ENCODE data around the gene POLD2.
"Not testable (repeated sequence)": the region's sequence is repeated elsewhere in the genome, so short reads cannot be mapped to it uniquely, and the experiment has no call there.

Gene POLD2

DNA sequence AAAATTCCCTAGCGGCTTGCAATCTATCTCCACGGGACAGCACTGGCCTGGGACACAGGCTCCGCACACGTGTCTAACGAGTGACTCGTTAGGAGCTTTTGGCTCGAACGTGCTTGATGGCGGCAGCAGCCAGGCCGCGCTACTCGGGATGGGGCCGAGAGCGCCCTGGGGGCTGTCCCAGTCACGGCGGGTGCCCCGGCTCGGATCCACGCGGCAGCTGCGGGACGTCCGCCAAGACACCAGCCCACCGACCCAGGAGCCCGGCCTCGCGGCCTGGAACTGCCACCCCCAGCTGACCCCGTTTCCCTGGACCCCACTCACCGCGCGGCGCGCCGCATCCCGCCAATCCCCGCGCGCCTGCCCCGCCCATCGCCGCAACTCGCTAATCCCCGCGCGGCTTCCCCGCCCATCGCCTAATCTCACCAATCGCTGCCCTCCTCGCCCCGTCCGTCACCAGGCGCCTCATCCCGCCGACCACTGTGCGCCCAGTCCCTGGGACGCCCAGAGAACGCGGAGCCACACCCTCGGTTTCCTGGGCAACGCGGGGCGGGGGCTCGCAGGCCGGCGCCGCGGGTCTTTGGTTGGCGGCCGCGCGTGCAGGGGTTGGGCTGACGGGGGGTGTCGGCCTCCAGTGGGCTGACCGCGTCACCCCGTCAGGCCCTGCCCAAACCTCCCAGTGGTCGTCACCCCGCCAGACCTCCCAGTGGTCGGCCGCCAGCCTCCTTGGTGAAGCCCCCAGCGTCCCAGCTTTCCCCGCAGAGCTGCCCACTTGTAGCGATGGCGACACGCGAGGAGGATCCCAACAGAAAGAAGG is at the start of gene POLD2:
Gene POLD2, minus strand, starts transcription at position 359 of the 814 bp plus-strand sequence. CDS start 1,495 bp downstream, outside the sequence.
- DNase-seq, result peak; percentile 93 to 99

DNA sequence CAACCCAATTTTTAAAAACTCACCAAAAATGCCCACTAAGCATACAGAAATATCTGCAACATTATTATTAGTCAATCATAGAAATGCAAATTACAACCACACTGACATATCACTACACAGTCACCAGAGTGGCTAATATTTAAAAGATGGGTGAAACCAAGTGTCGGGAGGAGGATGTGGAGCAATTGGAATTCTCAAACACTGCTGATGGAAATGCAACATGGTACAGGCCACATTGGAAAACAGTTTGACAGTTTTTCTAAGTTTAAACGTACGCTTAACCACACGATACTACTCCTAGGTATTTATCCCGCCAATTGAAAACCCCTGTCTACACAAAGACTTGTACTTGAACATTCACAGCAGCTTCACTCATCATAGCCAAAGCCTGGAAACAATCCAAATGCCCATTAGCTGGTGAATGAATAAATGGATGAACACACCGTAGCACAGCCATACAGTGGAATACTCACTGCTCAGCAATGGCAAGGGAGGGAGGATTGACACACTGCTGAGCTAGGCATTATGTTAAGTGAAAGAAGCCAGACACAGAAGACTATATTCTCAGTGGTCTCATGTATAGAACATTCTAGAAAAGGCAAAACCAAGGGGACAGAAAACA is 49.6 kb upstream of the POLD2 start:
- DNase-seq, result no peak

DNA sequence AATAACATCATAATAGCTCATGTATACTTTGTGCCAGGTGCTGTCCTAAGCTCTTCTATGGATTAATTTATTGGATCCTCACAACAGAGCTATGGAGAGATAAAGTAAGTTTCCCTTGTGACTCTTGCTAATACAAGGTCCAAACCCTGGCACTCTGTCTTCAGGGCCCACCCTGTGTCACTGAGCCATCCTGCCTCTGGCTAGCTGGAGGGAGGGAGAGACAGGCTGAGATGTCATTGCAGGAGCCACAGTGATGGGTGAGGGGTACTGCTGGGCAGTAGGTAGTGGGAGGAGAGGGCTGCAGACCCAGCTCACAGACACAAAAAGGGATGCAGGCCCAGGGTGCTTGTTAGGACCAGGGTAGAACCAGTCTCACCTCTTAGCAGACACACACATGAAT is 49.0 kb upstream of the POLD2 start:
- DNase-seq, result no peak

DNA sequence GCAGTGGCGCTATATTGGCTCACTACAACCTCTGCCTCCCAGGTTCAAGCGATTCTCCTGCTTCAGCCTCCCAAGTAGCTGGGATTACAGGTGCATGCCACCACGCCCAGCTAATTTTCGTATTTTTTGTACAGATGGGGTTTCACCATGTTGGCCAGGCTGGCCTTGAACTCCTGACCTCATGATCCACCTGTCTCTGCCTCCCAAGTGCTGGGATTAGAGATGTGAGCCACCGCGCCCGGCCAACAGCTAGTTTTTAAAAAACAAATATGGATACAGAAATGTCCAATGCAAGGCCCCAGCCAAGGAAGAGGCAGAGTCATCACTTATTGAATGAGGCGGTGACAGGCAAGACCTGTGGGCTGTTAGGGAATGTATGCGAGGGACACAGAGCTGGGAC is 48.6 kb upstream of the POLD2 start:
- not testable (repeated sequence) for DNase-seq

DNA sequence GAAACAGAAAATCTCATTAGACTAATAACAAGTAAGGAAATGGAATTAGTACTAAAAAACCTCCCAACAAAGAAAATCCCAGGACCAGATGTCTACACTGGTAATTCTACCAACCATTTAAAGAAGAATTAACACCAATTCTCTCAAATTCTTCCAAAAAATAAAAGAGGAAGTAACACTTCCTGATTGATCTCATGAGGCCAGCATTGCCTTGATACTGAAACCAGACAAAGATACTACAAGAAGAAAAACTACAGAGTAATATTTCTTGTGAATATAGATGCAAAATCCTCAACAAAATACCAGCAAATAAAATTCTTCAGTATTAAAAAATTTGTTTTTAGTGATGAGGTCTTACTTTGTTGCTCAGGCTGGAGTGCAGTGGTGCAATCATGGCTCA is 44.6 kb upstream of the POLD2 start:
- DNase-seq, result no peak

DNA sequence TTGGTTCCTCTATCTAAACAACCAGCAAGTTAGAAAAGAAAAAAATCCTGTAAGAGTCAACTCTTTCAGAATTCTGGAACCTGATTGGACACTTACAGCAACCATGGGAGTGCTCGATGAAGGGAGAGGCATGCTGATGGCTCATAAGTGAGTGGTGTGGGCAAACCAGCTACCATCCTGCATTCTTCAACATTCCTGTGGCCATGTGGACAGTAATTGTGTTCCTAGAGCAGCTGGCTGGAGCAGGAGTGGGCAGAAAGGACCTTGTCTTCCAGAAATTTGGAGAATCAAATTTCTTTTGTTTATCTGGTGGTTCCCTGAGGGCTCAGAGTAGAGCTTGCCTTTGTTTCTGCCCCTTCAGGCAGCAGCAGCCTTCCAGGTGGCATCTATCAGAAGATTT is 40.2 kb upstream of the POLD2 start:
- DNase-seq, result no peak

DNA sequence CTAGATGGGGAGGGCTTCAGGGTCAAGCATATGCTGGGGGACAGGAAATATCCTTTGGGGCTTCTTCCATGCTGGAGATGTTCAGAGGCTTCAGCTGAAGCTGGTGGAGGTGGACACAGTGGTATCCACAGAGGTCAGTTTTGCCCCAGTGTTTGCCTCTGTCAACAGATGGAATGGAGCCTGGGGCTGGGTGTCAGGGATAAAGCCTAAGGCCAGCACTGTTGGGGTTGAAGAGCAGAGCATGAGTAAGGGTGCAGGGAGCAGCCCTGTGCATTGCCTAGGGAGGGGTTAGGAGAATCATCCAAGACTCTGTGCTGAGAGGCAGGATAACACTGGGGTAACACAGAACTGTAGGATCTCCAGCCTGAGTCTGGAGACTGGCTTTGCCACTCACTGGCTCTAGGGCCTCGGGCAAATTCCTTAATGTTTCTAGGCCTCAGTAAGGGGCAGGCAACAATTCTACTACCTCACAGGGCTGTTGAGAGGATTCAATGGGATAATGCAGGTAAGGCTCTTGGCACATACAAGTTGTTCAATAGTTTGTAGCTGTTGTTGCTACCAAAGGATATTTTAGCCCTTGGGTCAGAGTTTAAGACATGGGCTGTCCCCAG is 39.5 kb upstream of the POLD2 start:
- no peak for DNase-seq

DNA sequence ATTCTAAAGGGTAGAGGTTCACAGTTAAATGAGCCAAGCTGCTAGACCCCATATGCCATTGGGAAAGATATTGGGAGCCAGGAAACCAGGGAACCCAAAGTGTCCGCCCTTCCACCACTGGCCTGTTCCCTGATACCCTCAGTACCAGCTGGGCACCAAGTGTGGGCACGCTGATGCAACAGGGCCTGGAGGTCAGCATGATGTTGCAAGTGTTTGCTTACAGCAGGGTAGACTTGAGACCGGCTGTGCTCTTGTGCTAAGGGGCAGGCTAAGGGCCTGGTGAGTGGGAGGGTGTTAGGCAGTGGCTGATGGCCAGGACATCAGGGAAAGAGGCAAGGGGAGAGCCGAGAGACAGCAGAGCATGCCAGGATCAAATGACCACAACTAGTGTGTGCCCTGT is 38.8 kb upstream of the POLD2 start:
- DNase-seq, result no peak

DNA sequence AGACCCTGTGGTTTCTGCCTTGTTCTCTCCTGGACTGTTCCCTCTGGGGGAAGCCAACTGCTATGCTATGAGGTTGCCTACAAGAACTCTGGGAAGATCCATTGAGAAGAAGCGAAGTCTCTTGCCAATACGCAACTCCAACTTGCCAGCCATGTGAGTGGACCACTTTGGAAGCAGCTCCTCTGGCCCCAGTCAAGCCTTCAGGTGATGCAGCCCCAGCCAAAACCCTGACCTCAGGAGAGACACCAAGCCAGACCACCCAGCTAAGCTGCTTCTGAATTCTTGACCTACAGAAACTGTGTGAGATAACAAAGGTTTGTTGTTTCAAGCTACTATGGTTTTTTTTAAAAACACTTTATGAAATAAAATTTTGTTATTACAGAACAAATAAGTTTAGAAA is 38.0 kb upstream of the POLD2 start:
- DNase-seq, result no peak

DNA sequence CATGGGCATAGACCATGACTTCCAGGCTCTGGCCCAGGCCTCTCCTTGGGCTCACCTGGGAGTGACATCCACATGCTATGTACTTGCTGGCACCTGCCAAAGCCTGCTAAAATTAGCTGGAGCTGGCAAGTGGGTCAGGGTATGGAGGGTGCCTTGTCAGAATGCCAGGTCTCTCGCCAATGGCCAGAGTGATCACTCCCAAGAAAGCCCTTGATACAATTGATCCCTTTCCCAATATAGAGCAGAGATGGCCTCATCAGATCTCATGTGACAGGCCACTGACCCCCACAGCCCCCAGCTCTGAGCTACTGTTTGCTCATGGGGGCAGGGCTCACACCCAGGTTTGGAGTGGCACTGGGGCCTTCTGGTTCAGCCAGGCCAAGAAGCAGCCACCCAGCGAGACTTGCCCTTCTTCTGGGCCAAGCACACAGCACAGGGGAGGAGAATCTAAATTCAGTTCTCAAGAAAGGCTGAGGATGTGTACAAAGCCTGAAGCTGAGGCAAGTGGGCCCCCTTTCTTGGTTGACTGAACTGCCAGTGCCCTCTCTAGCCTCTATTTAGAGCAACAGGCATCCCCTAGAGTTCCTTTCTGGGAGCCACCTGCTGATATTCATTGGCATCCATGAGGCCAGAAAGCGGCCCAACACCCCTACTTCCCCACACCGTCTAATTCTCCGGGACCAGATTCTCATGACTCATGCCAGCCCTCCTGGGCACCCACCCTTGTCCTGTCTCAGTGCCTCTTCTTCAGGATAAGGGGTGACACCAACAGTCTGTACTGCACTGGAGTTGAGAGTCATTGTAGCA is 36.7 kb upstream of the POLD2 start:
- DNase-seq, result no peak

DNA sequence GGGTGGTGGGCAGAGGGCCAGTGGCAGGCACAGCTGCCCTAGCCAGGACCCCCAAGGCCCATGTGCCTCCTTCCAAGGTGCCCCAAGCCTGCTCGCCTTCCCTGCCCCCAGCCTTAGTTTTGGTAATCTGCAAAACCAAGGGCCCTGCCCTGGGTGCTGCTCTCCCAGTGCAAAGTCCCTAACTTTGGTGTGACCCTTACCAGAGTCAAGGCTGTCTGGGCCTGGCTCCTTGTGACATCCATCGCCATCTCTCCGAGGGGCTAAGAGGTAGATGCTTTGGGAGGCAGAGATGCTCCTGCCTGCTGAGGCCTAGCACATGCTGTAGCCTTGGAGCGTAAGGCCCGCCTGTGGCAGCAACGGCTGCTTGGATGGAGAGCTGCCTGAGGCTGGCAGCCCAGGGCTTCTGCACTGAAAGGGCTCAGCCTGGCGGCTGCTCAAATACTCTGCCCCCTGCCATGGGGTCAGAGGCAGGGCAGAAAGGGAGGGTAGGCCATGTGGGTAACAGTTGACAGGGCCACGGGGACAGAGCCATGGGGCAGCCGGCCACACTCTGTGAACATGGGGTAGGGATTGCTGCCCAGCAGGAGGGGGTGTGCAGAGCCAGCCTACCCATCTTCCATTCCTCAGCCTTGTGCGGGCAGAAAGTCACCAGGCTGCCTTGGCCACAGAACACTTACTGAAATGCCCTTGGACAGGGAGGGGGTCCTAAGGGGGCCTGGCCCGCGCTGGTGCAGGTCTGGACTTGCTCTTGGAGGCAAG is 35.7 kb upstream of the POLD2 start:
- no peak for DNase-seq

DNA sequence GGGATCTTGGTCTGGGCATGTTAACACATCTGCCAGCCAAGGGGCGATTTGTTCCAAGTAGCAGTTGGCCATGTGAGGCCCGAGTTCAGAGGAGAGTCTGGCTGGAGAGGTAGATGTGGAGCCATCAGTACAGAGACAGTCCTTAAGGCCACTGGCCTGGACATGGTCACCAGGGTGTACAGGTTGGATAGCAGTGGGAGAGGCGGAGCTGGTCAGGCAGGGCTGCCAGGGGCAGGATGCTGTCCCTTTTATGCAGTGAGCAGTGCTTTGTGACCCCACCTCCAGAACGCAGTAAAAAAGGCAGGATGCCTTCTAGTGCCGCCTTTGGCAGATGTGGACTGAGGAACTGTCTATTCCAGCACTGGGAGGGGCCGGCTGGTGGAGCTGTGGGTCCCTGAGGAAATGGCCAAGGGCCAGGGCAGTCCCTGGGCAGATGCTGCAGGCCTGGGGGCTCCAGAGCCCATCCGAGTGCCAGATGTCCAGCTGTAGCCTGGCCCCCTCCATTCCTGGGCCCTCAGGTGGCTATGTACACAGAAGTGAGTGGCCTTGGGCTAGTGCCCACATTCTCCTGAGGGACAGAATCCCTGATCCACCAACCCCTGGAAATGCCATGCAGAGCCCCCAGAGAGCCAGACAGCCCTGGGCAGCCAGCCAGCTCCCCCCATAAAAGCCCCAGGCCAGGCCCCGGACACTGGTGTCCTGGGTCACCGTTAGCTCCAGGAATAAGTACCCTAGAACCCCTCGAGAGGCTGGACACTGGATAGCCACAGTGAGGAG is 34.9 kb upstream of the POLD2 start:
- DNase-seq, result no peak

DNA sequence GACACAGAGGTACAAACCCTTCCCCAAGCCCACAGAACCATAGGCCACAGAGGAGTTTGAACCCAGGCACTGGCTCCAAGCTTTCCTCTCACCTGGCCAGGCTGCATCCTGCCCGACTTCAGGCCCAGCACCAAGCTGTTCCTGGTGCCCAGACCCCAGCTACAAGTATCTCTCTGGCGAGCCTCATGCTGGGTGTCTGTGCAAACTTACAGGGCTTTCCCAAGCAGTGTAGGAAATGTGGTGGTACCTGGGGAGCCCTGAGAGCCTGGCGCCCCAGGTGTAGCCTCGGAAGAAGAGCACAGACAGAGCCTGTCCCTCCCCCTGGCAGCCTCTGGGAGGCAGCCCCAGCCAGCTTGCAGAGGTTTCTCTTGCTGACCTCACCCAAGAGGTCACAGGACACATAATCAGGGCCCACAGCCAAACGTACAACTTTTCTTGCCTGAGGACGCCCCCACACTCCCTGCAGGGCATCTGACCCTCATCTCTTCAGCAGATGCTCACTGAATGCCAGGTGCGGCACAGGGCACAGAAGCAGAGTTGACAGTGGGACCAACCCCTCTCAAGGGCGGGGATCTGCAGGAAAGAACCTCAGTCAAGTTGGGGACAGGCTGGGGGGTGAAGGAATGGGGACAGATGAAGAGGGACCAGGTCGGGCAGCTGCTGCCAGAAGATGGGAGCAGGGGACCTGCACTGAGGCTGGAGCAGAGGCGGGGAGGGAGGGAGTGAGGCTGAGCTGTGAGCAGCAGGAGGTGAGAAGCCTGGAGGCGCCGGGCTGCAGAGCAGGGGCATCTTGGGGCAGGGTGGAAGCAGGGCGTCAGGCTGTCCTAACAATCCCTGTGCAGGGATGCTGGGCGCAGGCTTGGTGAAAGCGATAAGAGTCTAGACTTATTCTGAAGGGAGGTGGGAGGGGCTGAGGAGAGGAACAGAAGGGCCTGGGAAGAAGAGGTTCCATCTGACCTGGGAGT is 34.0 kb upstream of the POLD2 start:
- DNase-seq, result no peak

DNA sequence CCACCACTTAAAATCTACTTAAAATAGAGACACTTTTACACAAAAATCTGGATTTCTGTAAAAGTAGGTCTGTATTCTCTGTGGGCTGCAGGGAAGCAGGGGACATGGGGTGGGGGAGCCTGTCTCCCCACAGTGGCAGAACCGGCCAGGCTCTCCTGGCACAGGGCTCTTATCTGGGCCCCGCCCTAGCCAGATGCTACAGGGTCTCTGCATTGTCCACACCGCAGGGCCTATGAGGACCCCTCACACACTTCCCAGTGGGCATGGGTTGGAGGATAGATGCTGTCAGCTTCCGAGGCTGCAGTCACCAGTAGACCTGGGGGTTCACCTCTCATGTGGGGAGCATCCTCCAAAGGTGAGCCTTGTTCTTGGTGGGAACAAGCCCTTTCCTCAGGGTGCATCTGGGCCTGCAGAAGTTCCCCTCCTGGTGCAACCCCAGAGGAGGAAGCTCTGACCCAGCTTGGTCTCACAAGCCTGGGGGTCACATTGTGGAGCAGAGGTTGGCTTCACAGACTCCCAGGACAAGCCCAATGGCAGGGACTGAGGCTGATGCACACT is 33.2 kb upstream of the POLD2 start:
- DNase-seq, result no peak

DNA sequence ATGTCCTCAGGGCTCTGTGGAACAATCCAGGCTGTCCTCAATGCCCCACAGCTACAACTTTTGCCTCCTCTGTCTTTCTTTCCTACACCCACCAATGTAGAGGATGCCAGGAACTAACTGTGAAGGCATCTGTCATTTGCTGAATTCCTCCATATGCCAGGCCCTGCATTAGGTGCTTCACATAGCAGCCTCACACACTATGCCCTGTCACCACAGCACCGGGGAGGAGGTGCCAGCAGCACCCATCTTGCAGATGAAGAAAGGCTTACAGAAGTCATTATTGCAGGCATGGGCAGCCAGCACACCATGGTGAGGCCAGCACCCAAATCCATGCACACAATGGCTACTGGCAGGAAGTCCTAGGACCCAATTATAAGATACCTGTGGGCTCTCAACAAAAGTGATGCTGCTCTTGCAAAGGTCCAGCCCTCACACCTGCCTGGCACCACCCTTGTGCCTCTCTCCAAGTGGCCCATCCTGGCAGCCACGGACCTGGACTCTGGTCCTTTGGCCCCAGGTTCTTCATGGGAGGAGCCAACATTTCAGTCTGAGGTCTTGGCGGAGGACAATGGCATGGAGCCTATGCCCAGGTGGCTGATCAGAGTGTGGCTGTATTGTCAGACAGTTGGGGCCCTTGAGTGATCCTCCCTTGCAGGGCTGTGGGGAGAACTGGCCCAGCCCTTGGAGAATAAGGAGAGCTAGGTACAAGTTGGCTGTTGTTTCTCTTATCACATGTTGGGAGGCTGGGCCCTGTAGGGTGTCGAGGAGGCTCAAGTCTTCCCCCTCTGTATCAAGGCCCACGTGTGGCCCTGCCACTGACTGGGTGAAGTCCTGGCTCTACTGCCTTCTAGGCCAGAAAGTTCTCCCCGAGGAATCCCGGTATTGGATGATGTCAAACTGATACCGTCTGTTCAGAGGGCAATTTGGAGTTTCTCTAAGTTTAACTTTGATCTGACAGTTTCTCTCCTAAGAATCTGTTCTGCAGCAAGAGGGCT is 32.1 kb upstream of the POLD2 start:
- no peak for DNase-seq

DNA sequence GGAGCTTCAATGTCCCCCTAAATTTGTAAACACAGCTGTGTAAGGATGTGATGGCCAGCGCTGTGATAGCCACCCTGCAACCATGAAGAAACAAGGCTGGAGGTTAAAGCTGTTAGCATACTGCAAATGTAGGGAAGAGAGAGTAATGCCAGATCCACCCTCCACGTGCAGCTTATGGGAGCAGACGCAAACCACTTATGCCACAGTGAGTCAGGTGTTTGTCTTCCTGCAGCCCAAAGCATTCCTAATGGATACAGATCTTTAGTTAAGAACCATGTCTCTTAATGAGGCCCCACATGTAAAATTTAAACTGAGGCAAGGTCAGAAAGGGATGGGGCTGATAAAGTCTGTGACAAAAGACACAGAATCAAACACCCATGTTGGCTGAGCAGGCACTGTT is 31.4 kb upstream of the POLD2 start:
- DNase-seq, result no peak

DNA sequence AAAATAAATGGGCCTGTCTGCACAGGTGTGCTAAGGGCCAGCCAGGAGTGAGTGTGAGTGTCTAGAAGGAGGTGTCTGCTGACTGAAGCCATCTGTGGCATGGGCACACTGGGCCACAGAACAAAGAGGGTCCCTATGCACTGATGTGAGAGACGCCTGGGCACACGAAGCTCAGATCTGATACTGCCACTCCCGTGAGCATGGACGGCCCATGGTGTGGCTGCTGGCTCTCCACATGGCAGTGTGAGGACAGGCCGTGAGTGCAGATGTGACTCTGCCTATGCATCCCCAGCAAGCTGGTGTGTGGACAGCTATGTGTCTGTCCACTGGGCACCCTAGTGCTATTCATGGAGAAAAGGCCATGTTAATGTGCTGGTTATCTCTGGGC is 30.6 kb upstream of the POLD2 start:
- DNase-seq, result no peak

DNA sequence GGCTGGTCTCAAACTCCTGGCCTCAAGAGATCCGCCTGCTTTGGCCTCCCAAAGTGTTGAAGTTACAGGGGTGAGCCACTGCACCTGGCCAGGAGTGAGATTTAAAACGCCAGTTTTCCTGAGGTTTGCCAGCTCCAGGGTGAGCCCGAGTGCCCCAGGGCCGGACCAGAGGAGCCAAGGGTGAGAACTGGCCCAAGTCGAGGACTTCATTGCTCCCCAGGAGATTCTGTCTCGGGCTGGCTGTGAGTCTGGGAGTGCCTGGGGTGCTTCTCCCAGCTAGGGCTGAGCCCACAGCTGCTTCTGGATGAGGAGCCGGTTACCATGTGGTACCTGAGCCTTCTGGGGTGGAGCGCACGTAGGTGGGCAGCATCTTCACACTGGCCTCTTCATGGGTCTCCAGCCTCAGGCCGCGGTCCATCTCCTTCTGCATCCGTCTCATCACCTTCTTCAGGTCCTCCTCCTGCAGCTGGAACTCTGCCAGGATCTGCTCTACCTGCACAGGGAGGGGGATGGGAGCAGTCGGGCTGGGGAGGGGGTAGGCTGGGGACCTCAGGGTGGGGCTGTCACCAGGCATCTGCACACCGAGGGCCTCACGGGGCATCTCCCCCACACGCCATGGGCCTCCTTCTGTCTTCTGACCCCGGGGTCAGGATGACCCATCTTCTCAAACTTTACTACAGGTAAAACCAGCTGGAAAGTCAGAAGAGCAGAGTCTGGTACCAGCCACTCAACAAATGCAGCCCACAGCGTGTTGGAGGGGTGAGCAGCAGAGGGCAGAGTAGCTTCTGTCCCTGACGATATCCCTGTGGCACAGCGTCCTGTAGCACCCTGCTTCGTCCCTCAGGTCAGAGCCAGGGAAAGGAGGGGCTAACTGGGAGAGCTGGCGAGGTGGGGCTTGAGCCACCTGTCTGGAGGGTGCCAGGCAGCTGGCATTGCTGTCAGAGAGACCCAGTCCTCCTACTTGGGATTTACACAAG is 29.9 kb upstream of the POLD2 start:
- no peak for DNase-seq
